Endothelial cell (in vitro differentiated cells): ENCODE results near the gene PTPRS. TPM values are rescaled to one million over a fixed set of nuclear protein-coding genes. Genes with fewer than 3 reads are reported as not detected.

Experiments
- DNase-seq: peaks from one replicate; pipeline ENCODE4 v3.0.0; 2021; ENCODE audit warnings: low spot score
- H3K27ac Mint-ChIP-seq: one replicate; pipeline ENCODE4 v1.8.0; 2021; ENCODE audit warnings: mixed read lengths, inconsistent platforms; ENCODE audit not compliant: unreplicated experiment
- H3K27me3 Mint-ChIP-seq: one replicate; pipeline ENCODE4 v1.8.0; 2021; ENCODE audit warnings: mild to moderate bottlenecking, moderate library complexity, mixed read lengths, inconsistent platforms; ENCODE audit not compliant: unreplicated experiment
- H3K36me3 Mint-ChIP-seq: one replicate; pipeline ENCODE4 v1.8.0; 2021; ENCODE audit warnings: mild to moderate bottlenecking, low read depth, mixed read lengths, inconsistent platforms; ENCODE audit not compliant: unreplicated experiment
- H3K4me1 Mint-ChIP-seq: one replicate; pipeline ENCODE4 v1.8.0; 2021; ENCODE audit warnings: mild to moderate bottlenecking, mixed read lengths, inconsistent platforms; ENCODE audit not compliant: unreplicated experiment
- H3K4me3 Mint-ChIP-seq: one replicate; pipeline ENCODE4 v1.8.0; 2021; ENCODE audit warnings: mild to moderate bottlenecking, mixed read lengths, inconsistent platforms; ENCODE audit not compliant: unreplicated experiment
- H3K9me3 Mint-ChIP-seq: one replicate; pipeline ENCODE4 v1.8.0; 2021; ENCODE audit warnings: mixed read lengths, inconsistent platforms; ENCODE audit not compliant: unreplicated experiment
- total RNA-seq: library from RNA; stranded (reverse); fragmentation: NEBNext Ultra II Directional; extraction: Animal tissue kit (Norgen Biotek cat#: 25700); gene quantifications from one replicate; pipeline ENCODE4 v1.2.1, GENCODE V29; 2021; ENCODE audit not compliant: unreplicated experiment
- TF ChIP-seq, protein P1 (sequence below): fragments of 200-600 bp; sonication (generic); IDR thresholded peaks from one replicate; pipeline ENCODE4 v1.5.0; 2021; ENCODE audit warnings: antibody characterized with exemption; ENCODE audit not compliant: unreplicated experiment

Gene PTPRS
- total RNA-seq, 1 donor from 2014 or later, result 93.7 TPM

DNA sequence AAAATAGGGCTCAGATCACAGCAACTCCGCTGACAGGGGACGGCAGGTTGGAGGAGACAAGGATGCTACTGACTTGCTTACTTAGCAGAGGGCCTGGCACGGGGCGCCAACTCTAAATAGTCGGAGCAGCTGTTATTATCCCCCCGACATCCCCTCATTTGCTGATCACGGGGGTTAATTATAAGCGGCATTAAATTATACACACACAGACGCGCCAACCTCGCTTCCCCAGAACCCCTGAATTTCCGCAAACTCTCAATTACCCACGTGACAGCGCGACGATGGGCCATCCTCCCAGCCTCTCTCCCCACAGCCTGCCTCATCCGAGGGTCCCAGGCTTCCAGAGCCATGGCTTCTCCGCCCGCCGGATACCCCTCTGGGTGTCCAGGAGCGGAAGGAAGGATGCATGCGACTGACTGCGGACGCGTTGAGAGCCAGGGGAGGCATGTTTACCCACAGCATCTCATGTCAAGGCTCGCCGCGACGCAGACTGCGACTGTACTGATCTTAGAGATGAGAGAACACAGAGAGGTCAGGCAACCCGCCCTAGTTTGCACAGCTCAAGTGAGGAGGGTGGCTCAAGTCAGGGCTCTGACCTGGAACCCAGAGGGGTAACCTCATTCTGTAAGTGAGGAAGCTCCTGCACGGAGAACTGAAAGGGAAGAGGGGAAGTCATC lies 5.7 kb downstream of the PTPRS start:
- Mint-ChIP-seq H3K27ac (no peak overlapping the region), H3K4me3 (no peak overlapping the region)

DNA sequence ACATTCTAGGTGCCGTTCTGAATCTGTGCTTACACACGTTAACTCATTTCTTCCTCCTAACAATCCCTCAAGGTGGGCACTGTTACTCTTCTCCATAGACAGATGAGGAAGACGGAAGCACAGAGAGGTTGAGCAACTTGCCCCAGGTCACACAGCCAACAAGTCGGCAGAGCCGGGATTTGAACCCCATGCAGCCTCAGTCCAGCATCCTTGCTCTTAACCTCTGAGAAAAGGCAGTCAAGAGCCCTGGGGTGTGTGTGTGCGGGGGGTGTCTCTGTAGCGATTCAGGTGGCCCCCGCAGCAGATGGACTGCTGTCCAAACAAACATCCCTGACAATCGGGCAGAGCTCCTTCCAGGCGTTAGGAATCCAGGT lies 6.3 kb downstream of the PTPRS start:
- Mint-ChIP-seq H3K4me3 (no peak overlapping the region), H3K9me3 (no peaks in the 10 kb centered on the region), H3K27me3 (peaks cover 13% of the 10 kb centered on the region), H3K27ac (no peak overlapping the region), H3K4me1 (peaks cover 20% of the 10 kb centered on the region), H3K36me3 (no peaks in the 10 kb centered on the region)
- no peak for DNase-seq
- TF ChIP-seq, protein P1, sequence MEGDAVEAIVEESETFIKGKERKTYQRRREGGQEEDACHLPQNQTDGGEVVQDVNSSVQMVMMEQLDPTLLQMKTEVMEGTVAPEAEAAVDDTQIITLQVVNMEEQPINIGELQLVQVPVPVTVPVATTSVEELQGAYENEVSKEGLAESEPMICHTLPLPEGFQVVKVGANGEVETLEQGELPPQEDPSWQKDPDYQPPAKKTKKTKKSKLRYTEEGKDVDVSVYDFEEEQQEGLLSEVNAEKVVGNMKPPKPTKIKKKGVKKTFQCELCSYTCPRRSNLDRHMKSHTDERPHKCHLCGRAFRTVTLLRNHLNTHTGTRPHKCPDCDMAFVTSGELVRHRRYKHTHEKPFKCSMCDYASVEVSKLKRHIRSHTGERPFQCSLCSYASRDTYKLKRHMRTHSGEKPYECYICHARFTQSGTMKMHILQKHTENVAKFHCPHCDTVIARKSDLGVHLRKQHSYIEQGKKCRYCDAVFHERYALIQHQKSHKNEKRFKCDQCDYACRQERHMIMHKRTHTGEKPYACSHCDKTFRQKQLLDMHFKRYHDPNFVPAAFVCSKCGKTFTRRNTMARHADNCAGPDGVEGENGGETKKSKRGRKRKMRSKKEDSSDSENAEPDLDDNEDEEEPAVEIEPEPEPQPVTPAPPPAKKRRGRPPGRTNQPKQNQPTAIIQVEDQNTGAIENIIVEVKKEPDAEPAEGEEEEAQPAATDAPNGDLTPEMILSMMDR, result no peak

More for the DNA sequence above, 5.7 kb downstream of the PTPRS start:
- Mint-ChIP-seq H3K27me3 (peaks cover 14% of the 10 kb centered on the region), H3K4me1 (peaks cover 21% of the 10 kb centered on the region), H3K9me3 (no peaks in the 10 kb centered on the region), H3K36me3 (no peaks in the 10 kb centered on the region)
- TF ChIP-seq, protein P1, result no peak
- DNase-seq, result no peak

DNA sequence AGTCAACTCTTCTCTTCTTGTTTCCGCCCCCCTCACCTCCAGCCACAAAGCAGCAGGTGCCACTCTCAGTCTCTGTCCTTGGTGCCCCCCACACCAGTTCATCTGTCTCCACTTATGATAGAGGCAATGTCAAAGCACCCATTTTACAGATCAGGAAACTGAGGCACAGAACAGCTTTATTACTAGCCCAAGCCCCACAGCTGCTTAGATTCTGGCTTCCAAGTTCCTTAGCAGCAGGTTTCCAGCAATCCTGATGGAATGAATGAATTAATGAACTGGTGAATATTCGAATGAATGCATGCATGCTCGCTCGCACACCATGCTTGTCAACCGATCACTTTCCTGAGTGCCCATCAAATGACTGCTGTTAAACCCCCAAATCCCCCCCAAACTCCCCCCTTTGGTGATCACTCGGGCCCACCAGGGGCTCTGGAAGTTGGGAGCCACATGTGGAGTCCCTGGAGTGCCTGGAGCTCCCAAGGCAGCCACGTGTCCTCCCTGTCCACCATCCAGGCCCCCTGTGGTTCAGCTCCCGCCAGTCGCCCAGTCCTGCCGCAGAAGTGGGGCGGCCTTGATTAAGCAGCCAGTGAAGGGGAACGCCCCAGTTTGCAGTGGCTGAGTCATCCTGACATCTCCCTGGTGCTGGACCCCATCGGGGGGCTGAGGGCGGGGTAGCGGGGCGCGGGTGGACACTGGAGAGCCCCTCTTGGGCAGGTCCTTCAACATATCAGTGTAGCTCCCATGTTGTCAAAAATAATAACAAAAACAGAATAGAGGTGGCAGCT lies 6.8 kb downstream of the PTPRS start:
- Mint-ChIP-seq H3K27me3 (peaks cover 8% of the 10 kb centered on the region), H3K4me3 (no peak overlapping the region), H3K9me3 (no peaks in the 10 kb centered on the region), H3K27ac (no peak overlapping the region), H3K36me3 (no peaks in the 10 kb centered on the region), H3K4me1 (peaks cover 15% of the 10 kb centered on the region)
- DNase-seq, result no peak
- TF ChIP-seq, protein P1, result no peak

DNA sequence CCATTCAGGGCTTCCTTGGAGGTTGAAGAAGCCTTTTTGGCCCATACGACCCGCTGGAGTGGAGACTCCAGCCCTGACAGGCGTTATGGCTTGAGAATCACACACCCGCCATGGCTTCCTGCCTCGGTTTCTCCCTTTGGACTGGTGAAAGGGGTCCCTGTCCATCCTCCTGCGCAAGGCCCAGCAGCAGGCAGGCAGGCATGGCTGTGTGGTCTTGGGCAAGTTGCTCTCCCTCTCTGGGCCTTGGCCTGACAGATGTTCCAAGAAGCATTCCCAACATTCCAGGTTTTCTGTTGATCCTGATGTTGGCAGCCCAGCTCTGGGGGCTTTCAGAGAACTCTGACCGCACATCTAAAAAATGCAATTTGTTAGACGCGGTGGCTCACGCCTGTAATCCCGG lies 8.1 kb downstream of the PTPRS start:
- H3K27me3 Mint-ChIP-seq, result peaks cover 4% of the 10 kb centered on the region
- TF ChIP-seq, protein P1, result no peak
- H3K36me3 Mint-ChIP-seq, result no peaks in the 10 kb centered on the region
- DNase-seq, result no peak
- H3K9me3 Mint-ChIP-seq, result no peaks in the 10 kb centered on the region
- no peak overlapping the region for H3K4me3 Mint-ChIP-seq
- H3K27ac Mint-ChIP-seq, result no peak overlapping the region
- H3K4me1 Mint-ChIP-seq, result peaks cover 15% of the 10 kb centered on the region

DNA sequence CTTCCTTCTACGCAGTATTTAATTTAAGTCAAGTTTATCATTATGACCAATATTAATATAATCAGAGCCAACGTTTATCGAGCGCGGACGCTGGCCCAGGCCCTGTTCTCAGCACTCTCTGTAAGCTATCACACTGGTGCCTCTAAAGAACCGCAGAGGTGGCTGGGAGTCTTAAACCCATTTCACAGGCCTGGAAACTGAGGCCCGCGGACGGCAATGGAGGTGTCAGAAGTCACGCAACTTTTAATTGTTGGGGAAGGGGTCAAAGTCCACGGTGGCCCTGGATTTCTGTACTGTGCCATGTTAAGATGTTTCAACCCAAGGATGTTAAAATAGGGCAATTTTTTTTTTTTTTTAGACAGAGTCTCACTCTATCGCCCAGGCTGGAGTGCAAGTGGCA lies 8.8 kb downstream of the PTPRS start:
- H3K4me1 Mint-ChIP-seq, result peaks cover 15% of the 10 kb centered on the region

More for the DNA sequence above, 8.8 kb downstream of the PTPRS start:
- peaks cover 4% of the 10 kb centered on the region for H3K27me3 Mint-ChIP-seq
- H3K36me3 Mint-ChIP-seq, result no peaks in the 10 kb centered on the region
- TF ChIP-seq, protein P1, result no peak
- no peak overlapping the region for H3K27ac Mint-ChIP-seq
- H3K4me3 Mint-ChIP-seq, result no peak overlapping the region
- H3K9me3 Mint-ChIP-seq, result no peaks in the 10 kb centered on the region
- no peak for DNase-seq
